GM18505 (cell line): ENCODE results near the gene TM4SF5.

Experiments used
- ATAC-seq: cut with Tn5 transposase; IDR thresholded peaks from one replicate; pipeline ENCODE4 v1.9.1; 2021; ENCODE audit not compliant: unreplicated experiment
- POLR2A ChIP-seq: IDR thresholded peaks from 4 replicates; pipeline ENCODE4 v1.6.1; 2011; ENCODE audit warnings: borderline replicate concordance; ENCODE audit not compliant: insufficient read depth, insufficient read length; ENCODE audit errors: extremely low read depth

TM4SF5 gene

DNA sequence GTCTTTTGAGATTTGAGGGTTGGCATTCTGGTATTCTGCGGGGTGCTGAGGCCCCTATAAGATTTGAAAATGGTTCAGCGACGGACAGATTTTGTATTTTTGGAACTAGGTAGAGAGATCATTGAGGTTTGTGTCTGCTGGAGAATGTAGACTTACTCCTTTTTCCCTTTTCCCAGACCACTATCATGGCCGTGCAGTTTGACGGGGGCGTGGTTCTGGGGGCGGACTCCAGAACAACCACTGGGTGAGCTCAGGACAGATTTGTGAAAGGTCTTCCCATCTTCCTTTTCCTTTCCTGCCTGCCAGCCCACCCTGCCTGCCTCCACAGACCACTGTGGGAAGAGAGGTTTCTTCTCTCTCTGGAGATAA, 24.9 kb downstream of the TM4SF5 start:
- no peak for ATAC-seq
- no peak for TF ChIP-seq POLR2A

DNA sequence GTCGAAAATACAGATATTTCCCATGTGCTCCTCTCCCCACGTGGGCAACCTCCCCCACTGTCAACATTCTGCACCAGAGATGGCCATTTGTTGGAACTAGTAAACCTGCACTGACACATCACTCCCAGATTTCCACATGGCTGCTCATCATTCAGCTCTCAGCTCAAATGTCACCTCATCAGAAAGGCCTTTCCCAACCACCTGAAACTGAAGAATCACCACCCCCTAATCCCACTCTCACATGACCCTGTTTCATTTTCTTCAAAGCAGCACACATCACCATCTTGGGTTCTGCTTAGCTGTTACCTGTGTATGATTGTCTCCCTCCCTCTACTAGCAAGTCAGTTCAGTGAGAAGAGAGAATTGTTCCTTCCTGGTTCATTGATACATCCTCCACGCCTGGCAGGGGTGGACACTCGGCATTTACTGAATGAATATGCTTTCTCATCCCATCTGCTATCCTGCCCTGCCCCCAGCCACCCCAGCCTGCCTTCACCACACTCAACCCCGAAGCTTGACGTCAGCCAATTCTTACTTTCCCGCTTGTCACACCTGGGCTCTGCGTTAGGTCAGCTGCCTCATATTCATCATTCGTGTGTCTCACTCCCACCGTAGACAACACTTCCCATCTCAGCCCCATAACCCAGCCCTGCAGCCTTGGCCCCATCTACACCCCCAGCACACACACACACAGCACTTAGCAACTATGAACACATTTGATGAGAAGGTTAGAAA, 28.9 kb downstream of the TM4SF5 start:
- no peak for ATAC-seq
- no peak for TF ChIP-seq POLR2A

- ATAC-seq: no peak
- no peak for TF ChIP-seq POLR2A
These were observed 30.5 kb downstream of the TM4SF5 start, which contains the start of gene C17orf114 for GRCh38 chr17:4802228-4802627. C17orf114 (minus strand) TSS chr17:4802328.

GRCh38 chr17:4806456-4806776, 34.7 kb downstream of the TM4SF5 start:
- TF ChIP-seq POLR2A: no peak
- ATAC-seq: no peak

- ATAC-seq: peak; percentile 86
- TF ChIP-seq POLR2A: peak; percentile 66
These were observed 35.3 kb downstream of the TM4SF5 start, which contains the start of gene PLD2 for GRCh38 chr17:4806777-4807604. PLD2 (plus strand) TSS chr17:4807152; CDS start chr17:4807773, 621 bp downstream.

- no peak for TF ChIP-seq POLR2A
- no peak for ATAC-seq
These were observed 36.1 kb downstream of the TM4SF5 start for GRCh38 chr17:4807605-4808377.

GRCh38 chr17:4808378-4808767, 36.7 kb downstream of the TM4SF5 start:
- no peak for ATAC-seq
- TF ChIP-seq POLR2A: no peak

- no peak for ATAC-seq
These were observed 39.1 kb downstream of the TM4SF5 start for GRCh38 chr17:4810696-4811290.

DNA sequence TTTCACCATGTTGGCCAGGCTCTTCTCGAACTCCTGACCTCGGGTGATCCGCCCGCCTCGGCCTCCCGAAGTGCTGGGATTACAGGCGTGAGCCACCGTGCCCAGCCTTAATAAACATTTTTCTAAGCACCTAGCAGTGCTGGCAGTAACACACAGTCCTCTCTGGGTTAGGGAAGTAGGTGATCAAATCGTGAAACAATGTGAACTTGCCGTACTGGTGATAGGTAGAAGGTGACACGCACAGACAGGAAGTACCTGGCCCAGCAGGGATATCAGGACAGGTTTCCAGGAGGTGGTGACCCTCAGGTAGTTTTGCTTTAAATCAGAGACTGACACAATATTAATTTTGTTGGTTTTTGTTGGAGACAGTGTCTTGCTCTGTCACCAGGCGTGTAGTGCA, 39.8 kb downstream of the TM4SF5 start:
- TF ChIP-seq POLR2A: no peak
- ATAC-seq: no peak

More at GRCh38 chr17:4810696-4811290, 39.1 kb downstream of the TM4SF5 start:
- no peak for TF ChIP-seq POLR2A

- no peak for TF ChIP-seq POLR2A
- no peak for ATAC-seq
These were observed 41.0 kb downstream of the TM4SF5 start for GRCh38 chr17:4812690-4813089.

DNA sequence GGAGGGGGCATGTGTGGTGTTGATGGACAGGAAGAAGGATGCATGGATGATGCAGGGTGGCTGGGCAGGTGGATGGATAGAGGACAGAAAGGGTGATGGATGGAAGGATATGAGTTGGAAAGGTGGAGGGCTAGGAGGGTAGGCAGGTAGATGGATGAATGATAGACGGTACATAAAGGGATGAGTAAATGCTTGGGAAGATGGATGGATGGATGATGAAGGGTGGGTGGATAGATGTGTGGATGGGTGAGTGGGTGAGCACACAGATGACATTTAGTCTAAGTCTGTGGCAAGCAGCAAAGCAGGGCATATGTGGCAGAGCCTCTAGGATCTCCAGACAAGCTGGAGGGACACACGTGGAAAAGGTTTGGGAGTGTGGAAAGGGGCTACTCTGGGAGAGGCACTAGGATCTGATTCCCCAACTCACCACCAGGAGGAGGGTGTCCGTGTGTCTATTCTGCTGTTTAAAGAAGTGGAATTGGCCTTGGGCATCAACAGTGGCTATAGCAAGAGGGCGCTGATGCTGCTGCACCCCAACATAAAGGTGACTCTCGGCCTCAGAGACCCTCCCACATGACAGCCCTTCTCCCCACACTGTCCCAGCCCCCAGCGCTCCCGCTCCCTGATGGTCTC, 43.5 kb downstream of the TM4SF5 start:
- no peak for ATAC-seq

DNA sequence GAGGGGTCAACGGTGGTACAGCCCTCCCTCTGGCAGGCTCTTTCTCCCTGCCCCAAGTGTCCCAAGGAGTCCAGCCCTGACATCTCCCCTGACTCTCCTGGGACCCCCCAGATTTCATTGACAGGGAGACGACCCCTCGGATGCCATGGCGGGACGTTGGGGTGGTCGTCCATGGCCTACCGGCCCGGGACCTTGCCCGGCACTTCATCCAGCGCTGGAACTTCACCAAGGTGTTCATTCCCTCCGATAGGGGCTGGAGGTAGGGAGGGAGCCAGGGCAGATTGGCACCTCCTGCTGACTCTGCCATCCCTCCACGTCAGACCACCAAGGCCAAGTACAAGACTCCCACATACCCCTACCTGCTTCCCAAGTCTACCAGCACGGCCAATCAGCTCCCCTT, 45.1 kb downstream of the TM4SF5 start:
- no peak for ATAC-seq
- TF ChIP-seq POLR2A: no peak

More for the DNA sequence above, 43.5 kb downstream of the TM4SF5 start:
- TF ChIP-seq POLR2A: no peak
